GM23338 (cell line): ENCODE results near the gene DOCK1. TPM values are rescaled to one million over a fixed set of nuclear protein-coding genes. Genes with fewer than 3 reads are reported as not detected.

ENCODE experiments used
- ATAC-seq: fragments of 200-7000 bp; cut with Tn5 transposase; 3 replicates; pipeline ENCODE4 v1.9.1; 2020
- DNase-seq: peaks from one replicate; pipeline ENCODE4 v3.0.0-alpha.2; 2015; ENCODE audit warnings: low spot score
- H2AFZ ChIP-seq: fragments of 200-600 bp; sonication (generic); 2 replicates; pipeline ENCODE4 v1.8.0; 2016; ENCODE audit warnings: antibody characterized with exemption, mild to moderate bottlenecking, moderate library complexity
- H3F3A ChIP-seq: fragments of 200-600 bp; sonication (generic); replicated peaks from 2 replicates; pipeline ENCODE4 v1.8.0; 2017; ENCODE audit warnings: antibody characterized with exemption, mixed run types, low read depth
- H3K27ac ChIP-seq: fragments of 200-600 bp; sonication (generic); 2 replicates; pipeline ENCODE4 v1.6.1; 2016; ENCODE audit warnings: low read depth
- H3K27me3 ChIP-seq: fragments of 200-600 bp; sonication (generic); 2 replicates; pipeline ENCODE4 v1.8.0; 2016; ENCODE audit warnings: mild to moderate bottlenecking, mixed run types, moderate library complexity; ENCODE audit not compliant: insufficient read depth
- H3K36me3 ChIP-seq: fragments of 200-600 bp; sonication (generic); 2 replicates; pipeline ENCODE4 v1.8.0; 2016; ENCODE audit warnings: mild to moderate bottlenecking; ENCODE audit not compliant: insufficient read depth
- H3K4me1 ChIP-seq: fragments of 200-600 bp; sonication (generic); 2 replicates; pipeline ENCODE4 v1.8.0; 2016; ENCODE audit warnings: mild to moderate bottlenecking, moderate library complexity; ENCODE audit not compliant: insufficient read depth
- H3K4me2 ChIP-seq: fragments of 200-600 bp; sonication (generic); 2 replicates; pipeline ENCODE4 v1.7.1; 2017; ENCODE audit warnings: mixed run types
- H3K4me3 ChIP-seq: fragments of 200-600 bp; sonication (generic); 2 replicates; pipeline ENCODE4 v1.6.1; 2016; ENCODE audit warnings: mixed run types
- H3K79me2 ChIP-seq: fragments of 200-600 bp; sonication (generic); replicated peaks from 2 replicates; pipeline ENCODE4 v1.8.0; 2017; ENCODE audit warnings: mild to moderate bottlenecking; ENCODE audit not compliant: insufficient read depth
- H3K9me2 ChIP-seq: fragments of 200-600 bp; sonication (generic); 2 replicates; pipeline ENCODE4 v1.8.0; 2017; ENCODE audit not compliant: insufficient read depth
- H4K20me1 ChIP-seq: fragments of 200-600 bp; sonication (generic); replicated peaks from 2 replicates; pipeline ENCODE4 v1.8.0; 2017; ENCODE audit warnings: mild to moderate bottlenecking; ENCODE audit not compliant: insufficient read depth
- H3K27ac Mint-ChIP-seq: 2 replicates; pipeline ENCODE4 v1.8.0; 2020; ENCODE audit warnings: inconsistent platforms, mild to moderate bottlenecking, moderate library complexity, mixed read lengths
- H3K27me3 Mint-ChIP-seq: 3 replicates; pipeline ENCODE4 v1.8.0; 2022; ENCODE audit warnings: low read depth, mild to moderate bottlenecking, moderate library complexity, mixed read lengths, inconsistent platforms; ENCODE audit not compliant: insufficient read depth, poor library complexity
- H3K36me3 Mint-ChIP-seq: 3 replicates; pipeline ENCODE4 v1.8.0; 2021; ENCODE audit warnings: low read depth, mild to moderate bottlenecking, inconsistent platforms, moderate library complexity, mixed read lengths
- H3K4me1 Mint-ChIP-seq: 3 replicates; pipeline ENCODE4 v1.8.0; 2020; ENCODE audit warnings: mild to moderate bottlenecking, inconsistent platforms, mixed read lengths
- H3K4me3 Mint-ChIP-seq: 3 replicates; pipeline ENCODE4 v1.8.0; 2021; ENCODE audit warnings: moderate library complexity, mild to moderate bottlenecking, inconsistent platforms, mixed read lengths
- H3K9me3 Mint-ChIP-seq: 3 replicates; pipeline ENCODE4 v1.8.0; 2020; ENCODE audit warnings: moderate library complexity, mild to moderate bottlenecking, inconsistent platforms, mixed read lengths
- CREB1 ChIP-seq: fragments of 250-450 bp; sonication (Bioruptor Pico); IDR thresholded peaks from 2 replicates; pipeline ENCODE4 v1.5.0; 2020; ENCODE audit warnings: low read depth, mild to moderate bottlenecking, moderate library complexity
- CTCF ChIP-seq, 2 experiments: fragments of 200-600 bp in 1 of 2; sonication (generic) in 1 of 2; conservative IDR thresholded peaks; 2 replicates each; pipeline versions ENCODE4 v1.5.1 to v1.6.1; 2016 to 2017; ENCODE audit warnings: antibody characterized with exemption in 2 of 2, low read depth in 2 of 2, mild to moderate bottlenecking in 2 of 2, moderate library complexity in 1 of 2
- ETS1 ChIP-seq: IDR thresholded peaks from 2 replicates; pipeline ENCODE4 v1.6.1; 2016; ENCODE audit warnings: antibody characterized with exemption
- EZH2 ChIP-seq: fragments of 200-600 bp; sonication (generic); IDR thresholded peaks from one replicate; pipeline ENCODE4 v1.8.0; 2017; ENCODE audit warnings: antibody characterized with exemption, mild to moderate bottlenecking, low read depth; ENCODE audit not compliant: unreplicated experiment
- EZH2phosphoT487 ChIP-seq: fragments of 200-600 bp; sonication (generic); IDR thresholded peaks from one replicate; pipeline ENCODE4 v1.8.1; 2018; ENCODE audit warnings: antibody characterized with exemption; ENCODE audit not compliant: unreplicated experiment
- JUNB ChIP-seq: IDR thresholded peaks from one replicate; pipeline ENCODE4 v1.6.1; 2016; ENCODE audit warnings: antibody characterized with exemption; ENCODE audit not compliant: unreplicated experiment
- NANOG ChIP-seq: IDR thresholded peaks from 2 replicates; pipeline ENCODE4 v1.6.1; 2016; ENCODE audit warnings: antibody characterized with exemption, borderline replicate concordance
- POLR2AphosphoS5 ChIP-seq: IDR thresholded peaks from 2 replicates; pipeline ENCODE4 v1.6.1; 2016; ENCODE audit warnings: antibody characterized with exemption, low read depth
- REST ChIP-seq: IDR thresholded peaks from one replicate; pipeline ENCODE4 v1.6.1; 2018; ENCODE audit warnings: antibody characterized with exemption; ENCODE audit not compliant: unreplicated experiment
- STAT1 ChIP-seq: IDR thresholded peaks from one replicate; pipeline ENCODE4 v1.6.1; 2016; ENCODE audit warnings: antibody characterized with exemption; ENCODE audit not compliant: unreplicated experiment
- ZNF114 ChIP-seq: fragments of 250-450 bp; sonication (Bioruptor Pico); IDR thresholded peaks from 2 replicates; pipeline ENCODE4 v1.5.0; 2020; ENCODE audit warnings: mild to moderate bottlenecking, moderate library complexity
- ZNF331 ChIP-seq: fragments of 250-450 bp; sonication (Bioruptor Pico); IDR thresholded peaks from 2 replicates; pipeline ENCODE4 v1.5.0; 2020; ENCODE audit warnings: low read depth, mild to moderate bottlenecking, moderate library complexity
- polyA plus RNA-seq: library from polyadenylated mRNA; unstranded; fragments of >200 nt; fragmentation: Nextera tagmentation; extraction: Ambion mirVana; gene quantifications from 2 replicates; pipeline ENCODE4 v1.2.1, GENCODE V29; 2016
- total RNA-seq: library from RNA; depleted of rRNA; stranded (reverse); fragments of >200 nt; shearing (Covaris generic); gene quantifications from 2 replicates; pipeline ENCODE4 v1.2.3, GENCODE V29; 2014

DOCK1 gene
- total and polyA plus RNA-seq, 2 experiments from 2014 or later, result 13.2 to 55.3 TPM

GRCh38 chr10:127290850-127291249 is 385.6 kb downstream of the DOCK1 start (continued):
- TF ChIP-seq ZNF114 (no peak), REST (no peak), EZH2phosphoT487 (no peak), POLR2AphosphoS5 (no peak), CTCF (conservative IDR thresholded peaks at IDR 0.05; ENCODE audit: low read depth in 2 of 2) (no peak), NANOG (no peak)

GRCh38 chr10:127291329-127291728 is 386.1 kb downstream of the DOCK1 start:
- no peak overlapping the region for H2AFZ ChIP-seq
- Mint-ChIP-seq H3K9me3 (peaks cover 18% of the 10 kb centered on the region), H3K4me1 (peaks cover 16% of the 10 kb centered on the region), H3K27ac (peak overlapping the region; percentile 56; the same call in 1 of the 2 replicates), H3K4me3 (no peak overlapping the region), H3K36me3 (peaks cover 18% of the 10 kb centered on the region), H3K27me3 (peaks cover 4% of the 10 kb centered on the region)
- H3F3A ChIP-seq, result no peaks in the 10 kb centered on the region
- H4K20me1 ChIP-seq, result no peaks in the 10 kb centered on the region
- H3K4me3 ChIP-seq, result no peak overlapping the region
- no peaks in the 10 kb centered on the region for H3K27me3 ChIP-seq
- H3K4me1 ChIP-seq, result peaks cover 6% of the 10 kb centered on the region
- H3K9me2 ChIP-seq, result no peaks in the 10 kb centered on the region
- ATAC-seq (no peak; the same call in 2 of the 3 replicates), DNase-seq (no peak)
- H3K4me2 ChIP-seq, result no peak overlapping the region
- peaks cover 5% of the 10 kb centered on the region; the same call in 1 of the 2 replicates for H3K36me3 ChIP-seq
- H3K79me2 ChIP-seq, result no peaks in the 10 kb centered on the region
- no peak overlapping the region for H3K27ac ChIP-seq
- no peak for TF ChIP-seq POLR2AphosphoS5
- no peak for TF ChIP-seq CTCF (conservative IDR thresholded peaks at IDR 0.05; ENCODE audit: low read depth in 2 of 2)
- TF ChIP-seq NANOG, result no peak
- no peak for TF ChIP-seq EZH2phosphoT487
- TF ChIP-seq REST, result no peak
- TF ChIP-seq STAT1, result no peak
- TF ChIP-seq JUNB, result no peak
- TF ChIP-seq ZNF114, result no peak
- no peak for TF ChIP-seq EZH2
- TF ChIP-seq CREB1 (CRISPR knock-in tag), result no peak
- TF ChIP-seq ZNF331 (CRISPR knock-in tag), result no peak
- TF ChIP-seq ETS1, result no peak
